ENCODE data around the gene BBIP1.
A peak's percentile ranks its signal among the peaks of the same experiment; 100 is the strongest.

Gene BBIP1

DNA sequence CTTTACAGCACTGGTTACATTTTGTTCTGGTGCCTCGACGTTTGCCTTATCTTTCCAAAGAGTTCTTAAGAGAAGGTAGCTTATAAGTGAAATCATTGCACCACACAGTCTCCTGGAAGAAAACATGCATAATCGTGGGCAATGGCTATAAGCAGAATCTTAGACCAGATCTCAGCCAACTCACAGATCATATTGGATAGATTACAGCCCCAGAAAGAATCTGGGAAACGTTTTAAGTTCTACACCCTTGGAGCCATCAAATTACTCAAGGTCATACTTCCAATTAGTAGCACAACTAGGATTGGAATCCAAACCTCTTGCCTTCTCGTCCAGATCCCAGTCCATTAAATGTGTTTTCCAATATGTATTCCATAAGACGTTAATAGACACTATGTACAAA is 56.0 kb downstream of the BBIP1 start:
- DNase-seq (ENCODE audit: low spot score): no peak

DNA sequence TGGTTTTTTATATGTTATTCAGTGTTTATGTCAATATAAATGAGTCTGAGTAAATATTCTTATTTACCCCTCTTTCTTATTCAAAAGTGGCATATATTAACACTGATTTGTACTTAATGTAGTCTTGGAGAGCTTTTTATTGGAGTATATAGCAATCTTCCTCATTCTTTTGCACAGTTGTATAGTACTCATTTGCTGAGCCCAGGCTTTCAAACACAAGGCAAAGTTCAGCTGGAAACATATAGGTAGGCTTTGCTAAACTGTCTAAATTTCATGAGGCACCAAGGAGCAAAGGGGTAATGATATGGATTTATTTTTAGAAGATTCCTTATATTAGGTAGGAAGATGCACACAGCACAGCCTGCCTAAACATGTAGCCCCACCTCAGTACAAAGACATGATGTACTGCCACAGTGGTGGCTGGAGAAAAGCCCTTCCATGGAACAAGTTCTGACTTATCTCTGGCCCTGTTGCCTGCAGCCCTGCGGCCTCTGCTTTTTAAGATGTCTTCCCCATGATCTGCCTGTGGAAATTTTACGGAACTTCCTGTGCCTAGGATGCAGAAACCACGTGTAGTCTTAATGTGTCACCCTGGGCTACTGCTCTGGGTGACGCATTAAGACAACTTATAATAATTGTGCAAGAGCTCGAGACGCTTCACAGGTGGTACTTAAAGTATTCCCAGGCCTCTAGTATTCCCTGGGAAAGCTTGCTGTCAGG is 56.9 kb downstream of the BBIP1 start:
- DNase-seq (ENCODE audit: low spot score): no peak

DNA sequence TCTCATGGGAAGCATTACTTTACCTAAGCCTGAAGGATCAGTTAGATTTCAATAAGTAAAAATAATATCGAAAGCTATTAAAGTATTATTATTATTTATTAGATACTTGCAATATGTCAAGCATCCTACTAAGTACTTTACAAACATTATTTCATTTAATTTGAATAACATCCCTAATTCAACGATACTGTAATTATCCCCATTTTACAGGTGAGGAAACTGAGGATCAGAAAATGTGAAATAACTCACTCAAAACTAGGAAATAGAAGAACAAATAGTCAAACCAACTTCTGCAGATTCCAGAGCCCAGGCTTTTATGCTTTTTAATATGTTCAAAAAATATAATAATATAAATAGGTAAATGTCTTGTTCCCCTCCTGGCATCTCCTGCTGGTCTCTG is 57.5 kb downstream of the BBIP1 start:
- DNase-seq (ENCODE audit: low spot score): no peak

DNA sequence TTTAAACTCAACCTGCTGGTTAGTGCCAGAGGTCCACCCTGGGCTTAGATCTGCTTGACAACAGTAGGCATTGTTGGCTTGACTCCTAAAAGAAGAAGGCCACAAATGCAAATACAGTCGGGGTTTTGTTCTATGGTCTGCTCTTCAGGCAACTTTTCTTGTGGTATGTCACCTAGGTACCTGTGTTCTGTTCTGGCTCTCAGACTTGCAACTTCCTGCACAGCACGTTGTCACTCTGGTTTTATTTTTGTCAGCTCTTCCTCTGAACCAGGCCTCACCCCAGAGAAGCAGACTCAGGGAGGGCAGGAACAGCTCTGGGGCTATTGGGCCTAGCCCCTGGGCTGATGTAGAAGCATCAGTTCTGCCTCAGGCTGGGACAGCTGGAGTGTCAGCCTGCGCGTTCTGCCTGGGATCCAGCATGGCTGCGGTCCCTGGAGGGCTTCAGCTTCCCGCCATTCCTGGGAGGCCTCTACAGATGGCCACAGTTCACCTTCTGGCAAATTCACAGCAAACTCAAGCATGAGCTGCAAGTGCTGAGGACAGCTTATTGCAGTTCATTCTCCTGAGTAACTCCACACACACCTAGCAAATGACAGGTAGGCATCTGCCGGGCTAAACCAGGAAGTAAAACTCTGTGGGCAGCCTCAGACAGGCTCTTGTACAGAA is 58.3 kb downstream of the BBIP1 start:
- no peak for DNase-seq (ENCODE audit: low spot score)

DNA sequence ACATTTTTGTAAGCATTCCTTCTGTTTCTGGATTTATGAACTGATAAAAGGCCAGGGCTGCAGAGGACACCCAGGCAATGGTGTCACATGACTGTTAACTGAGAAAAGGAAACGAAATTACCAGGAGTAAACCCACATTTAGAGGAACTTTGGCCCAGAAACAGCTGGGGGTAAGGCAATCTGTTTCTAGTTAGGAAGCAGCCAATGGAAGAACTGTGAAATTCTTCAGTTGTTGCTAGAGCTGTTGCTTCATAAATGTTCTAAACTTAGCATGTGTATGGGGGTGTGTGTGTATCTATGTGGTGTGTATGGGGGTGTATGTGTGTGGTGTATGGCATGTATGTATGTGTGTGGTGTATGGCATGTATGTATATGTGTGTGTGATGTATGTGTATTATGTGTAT is 59.0 kb downstream of the BBIP1 start:
- DNase-seq (ENCODE audit: low spot score): no peak

GRCh38 chr10:110859206-110859972 is 59.6 kb downstream of the BBIP1 start:
- no peak for DNase-seq (ENCODE audit: low spot score)

DNA sequence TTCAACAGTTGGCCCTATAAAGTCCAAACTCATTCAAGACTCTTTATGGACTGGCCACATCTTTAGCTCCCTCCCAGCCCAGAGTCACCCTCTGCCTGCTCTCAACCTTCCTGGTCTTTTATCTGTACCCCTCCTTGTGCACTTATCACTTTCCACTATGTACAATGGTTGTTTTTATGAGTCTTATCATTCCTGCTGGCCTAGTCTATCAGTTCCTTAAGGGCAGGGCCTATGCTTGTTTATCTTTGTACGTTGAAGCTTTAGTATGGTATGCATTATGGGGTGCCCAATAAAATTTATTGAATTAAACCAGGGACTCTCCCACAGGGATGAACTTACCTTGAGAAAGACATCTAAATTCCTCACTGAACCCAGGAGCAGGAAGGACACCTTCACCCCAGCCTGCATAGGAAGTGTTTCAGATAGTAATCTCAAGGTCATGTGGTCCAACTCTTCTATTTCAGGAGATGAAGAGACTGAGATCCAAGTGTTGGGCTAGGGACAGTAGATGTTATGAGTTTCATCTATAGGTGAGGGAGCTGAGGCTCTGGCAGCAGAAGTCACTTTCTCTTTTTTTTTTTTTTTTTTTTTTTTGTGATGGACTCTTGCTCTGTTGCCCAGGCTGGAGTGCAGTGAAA is 60.6 kb downstream of the BBIP1 start:
- peak; percentile 43 for DNase-seq (ENCODE audit: low spot score)

GRCh38 chr10:110857265-110858171 is 61.5 kb downstream of the BBIP1 start:
- peak; percentile 42 for DNase-seq (ENCODE audit: low spot score)

DNA sequence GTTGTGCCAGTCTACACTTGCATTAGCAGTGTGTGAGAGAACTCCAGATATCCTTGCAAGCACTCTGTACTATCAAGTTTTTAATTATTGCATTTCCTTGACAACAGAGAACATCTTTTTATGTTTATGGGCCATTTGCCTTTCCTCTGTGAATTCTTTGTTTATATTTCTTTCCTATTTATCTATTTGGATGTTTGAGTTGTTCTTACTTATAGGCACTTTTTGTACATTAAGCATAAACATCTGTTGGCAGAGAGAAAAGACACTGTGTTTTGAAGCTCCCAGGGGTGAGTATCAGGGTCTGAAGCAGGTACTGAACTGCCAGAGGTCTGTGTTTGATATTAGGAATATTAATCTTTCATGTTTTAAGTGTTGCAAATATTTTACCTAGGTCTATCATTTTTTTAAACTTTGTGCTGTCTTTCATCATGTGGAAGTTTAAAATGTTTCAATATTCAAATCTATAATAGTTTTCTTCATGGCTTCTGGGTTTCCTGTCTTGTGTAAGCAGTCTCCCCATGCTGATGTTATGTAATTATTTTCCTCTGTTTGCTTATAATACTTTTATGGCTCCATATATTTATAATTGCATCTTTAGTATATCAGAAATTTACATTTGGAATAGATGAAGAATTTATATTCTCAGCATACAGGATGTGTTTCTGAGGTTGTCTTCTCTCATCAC is 64.9 kb downstream of the BBIP1 start:
- no peak for DNase-seq (ENCODE audit: low spot score)

DNA sequence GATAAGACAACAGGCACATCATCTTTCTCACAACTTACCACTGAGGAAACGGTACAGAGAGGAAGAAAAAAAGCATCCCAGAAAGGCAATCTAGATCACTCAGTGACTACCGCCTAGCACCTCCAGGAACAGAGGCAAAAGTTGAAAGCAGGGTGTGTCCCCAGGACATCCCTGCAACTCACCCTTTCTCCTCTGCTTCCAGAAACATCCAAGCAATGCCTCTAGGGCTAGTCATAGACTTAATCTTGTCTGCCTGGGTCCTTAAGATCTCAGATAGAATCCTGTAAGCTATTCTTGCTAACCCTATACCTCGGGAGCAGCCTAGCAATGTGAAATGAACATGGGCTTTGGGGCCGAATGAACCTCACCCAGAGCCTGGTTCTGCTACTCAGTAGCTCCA is 66.0 kb downstream of the BBIP1 start:
- no peak for DNase-seq (ENCODE audit: low spot score)

- DNase-seq (ENCODE audit: low spot score): no peak
These were observed 66.6 kb downstream of the BBIP1 start for GRCh38 chr10:110852255-110852896.

DNA sequence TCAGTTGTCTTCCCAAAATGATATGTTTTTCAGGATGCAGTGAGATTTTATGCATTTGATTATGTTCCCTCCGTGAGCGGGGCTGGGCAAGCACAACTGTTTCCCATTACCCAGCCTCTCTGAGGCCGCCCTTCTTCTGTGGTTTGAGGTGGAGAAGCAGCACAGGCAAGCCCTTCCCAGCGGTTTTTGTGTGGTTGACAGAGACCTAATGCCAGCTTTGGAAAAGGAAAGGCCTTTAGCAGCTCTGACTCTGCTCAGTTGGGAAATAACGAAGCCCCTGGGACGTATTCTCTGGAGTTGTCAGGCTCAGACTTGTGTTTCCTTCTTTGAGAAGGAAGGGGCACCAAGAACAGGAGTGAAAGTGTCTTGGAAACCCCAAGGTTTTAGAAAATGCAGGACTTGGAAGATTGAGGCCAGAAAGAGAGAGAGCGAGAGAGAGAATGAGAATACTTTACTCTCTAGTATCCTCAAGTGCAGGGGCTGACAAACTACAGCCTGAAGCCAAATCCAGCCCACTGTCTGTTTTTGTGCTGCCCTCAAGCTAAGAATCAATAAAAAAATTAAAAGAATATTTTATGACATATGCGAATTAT is 67.9 kb downstream of the BBIP1 start:
- DNase-seq (ENCODE audit: low spot score): no peak

GRCh38 chr10:110850099-110850498 is 68.9 kb downstream of the BBIP1 start:
- no peak for DNase-seq (ENCODE audit: low spot score)
